ENCODE results near the gene MYORG.
"Not testable (repeated sequence)": the region's sequence is repeated elsewhere in the genome, so short reads cannot be mapped to it uniquely, and the experiment has no call there.

Gene MYORG

DNA sequence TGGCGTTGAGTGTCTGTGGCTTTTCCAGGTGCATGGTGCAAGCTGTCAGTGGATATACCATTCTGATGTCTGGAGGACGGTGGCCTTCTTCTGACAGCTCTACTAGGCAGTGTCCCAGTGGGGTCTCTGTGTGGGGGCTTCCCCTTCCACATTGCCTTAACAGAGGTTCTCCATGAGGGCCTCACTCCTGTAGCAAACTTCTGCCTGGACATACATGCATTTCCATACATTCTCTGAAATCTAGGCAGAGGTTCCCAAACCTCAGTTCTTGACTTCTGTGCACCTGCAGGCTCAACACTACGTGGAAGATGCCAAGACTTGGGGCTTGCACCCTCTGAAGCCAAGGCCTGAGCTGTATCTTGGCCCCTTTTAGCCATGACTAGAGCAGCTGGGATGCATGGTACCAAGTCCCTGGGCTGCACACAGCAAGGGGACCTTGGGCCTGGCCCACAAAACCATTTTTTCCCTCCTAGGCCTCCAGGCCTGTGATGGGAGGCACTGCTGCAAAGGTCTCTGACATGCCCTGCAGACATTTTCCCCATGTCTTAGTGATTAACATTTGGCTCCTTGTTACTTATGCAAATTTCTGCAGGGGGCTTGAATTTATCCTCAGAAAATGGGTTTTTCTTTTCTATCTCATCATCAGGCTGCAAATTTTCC, 8.8 kb downstream of the MYORG start:
- DNase-seq: not testable (repeated sequence)

GRCh38 chr9:34366365-34366764, 10.3 kb downstream of the MYORG start:
- no peak for DNase-seq

DNA sequence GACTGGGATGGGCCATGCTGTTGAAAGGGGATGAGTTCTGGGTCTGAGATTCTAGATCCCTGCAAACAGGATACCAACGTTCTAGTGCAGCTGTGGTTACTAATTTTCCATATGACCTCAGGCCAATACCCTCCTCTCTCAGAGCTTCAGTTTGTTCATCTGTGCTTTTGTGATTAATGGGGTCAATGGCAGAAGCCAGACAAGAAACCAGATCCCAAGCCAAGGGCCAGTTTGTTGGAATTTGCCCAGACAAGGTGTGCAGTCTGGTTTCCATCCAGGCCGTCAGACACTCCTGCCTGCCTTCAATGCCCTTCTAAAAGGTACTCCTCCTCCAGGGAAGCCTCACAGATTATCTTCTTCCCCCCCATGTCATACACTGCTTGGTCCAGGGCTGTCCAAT, 11.4 kb downstream of the MYORG start:
- DNase-seq: no peak

DNA sequence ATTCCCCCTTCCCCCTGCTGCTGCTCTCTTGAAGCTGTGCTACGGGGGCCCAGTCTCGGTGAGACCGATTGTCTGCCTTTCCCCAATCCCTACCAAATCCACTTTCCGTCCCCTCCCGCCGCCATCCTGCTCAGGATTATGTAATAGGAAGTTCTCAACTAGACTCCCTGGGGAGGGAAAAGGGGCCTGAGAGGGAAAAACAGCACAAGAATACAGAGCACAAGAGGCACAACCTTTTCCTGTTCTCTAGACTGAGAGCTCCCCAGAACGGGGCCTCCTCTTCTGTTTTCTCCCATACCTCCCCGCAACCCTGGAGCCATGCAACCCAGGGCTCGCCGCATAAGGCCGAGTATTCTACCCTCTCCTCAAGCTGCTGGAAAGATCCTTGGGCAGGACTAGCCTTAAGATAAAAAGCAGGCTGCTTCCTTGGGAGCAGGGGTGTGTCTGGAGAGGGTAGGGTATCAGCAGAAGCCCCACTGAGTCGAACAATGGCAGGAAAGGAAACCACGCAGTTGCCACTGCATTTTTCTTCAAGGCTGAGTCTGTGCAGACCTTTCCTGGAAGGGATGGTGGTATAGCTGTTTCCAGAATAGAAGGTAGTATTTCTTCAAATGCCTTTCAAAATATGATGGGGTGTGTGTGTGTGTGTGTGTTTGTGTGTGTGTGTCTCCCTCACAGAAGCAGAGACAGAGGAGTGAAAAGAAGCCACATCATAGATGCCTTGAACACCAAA, 12.9 kb downstream of the MYORG start:
- no peak for DNase-seq

DNA sequence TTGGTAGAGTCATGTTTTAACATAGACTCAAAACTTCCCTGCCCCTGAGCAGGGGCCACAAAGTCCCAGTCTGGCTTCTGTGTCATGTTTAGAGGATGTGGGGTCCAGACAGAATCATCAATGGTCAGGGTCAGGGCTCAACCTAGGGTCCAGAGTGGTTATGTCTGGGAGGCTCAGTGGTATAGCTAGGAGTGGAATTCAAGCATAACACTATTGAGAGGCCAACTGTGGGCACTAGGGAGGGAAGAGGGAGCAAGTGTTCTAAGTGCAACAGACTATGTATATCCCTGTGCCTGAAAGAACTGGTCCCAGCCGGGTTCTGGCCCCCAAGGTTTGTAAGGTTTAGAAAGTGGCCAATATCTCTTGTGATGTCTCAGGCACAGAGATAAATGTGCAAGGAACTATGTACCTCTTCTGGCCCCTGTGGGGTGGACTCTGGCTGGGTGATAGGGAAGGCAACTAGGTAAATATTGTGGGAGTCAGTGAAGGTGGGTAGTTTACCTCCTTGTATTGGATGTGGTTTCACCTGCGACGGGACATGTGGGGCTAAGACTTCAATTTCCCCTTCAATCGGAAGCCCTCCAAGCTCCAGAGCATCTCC, 14.0 kb downstream of the MYORG start:
- DNase-seq: no peak

GRCh38 chr9:34352957-34353356, 23.7 kb downstream of the MYORG start:
- DNase-seq: not testable (repeated sequence)

DNA sequence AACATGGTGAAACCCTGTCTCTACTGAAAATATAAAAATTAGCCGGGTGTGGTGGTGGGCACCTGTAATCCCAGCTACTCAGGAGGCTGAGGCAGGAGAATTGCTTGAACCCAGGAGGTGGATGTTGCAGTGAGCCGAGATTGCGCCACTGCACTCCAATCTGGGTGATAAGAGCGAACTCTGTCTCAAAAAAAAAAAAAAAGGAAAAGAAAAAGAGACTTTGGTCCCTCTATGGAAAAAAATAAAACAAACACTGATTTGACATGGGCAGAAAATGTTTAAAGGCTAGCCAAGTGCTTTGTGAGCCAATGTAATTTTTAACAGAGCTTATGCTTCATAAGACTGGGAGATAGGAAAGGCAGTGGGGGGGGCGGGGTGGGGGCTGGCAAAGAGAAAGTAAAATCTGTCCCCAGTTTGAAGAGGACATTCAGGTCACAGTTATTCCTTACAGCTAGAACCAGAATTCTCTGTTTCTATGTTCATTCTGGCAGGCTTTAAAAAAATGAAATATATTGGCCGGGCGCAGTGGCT, 24.5 kb downstream of the MYORG start:
- not testable (repeated sequence) for DNase-seq

GRCh38 chr9:34349324-34349723, 27.4 kb downstream of the MYORG start:
- no peak for DNase-seq

DNA sequence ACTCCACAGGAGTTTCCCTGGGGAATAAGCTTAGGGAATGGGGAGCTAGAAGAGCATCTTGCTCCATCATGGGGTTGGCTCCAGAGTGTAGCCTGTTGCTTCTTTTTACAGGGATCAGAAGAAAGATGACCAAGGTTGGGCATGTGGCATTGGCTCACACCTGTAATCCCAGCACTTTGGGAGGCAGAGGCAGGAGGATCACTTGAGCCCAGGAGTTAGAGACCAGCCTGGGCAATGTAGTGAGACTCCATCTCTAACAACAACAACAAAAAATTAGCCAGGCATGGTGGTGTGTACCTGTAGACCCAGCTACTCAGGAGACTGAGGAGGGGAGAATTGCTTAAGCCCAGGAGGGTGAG, 28.9 kb downstream of the MYORG start:
- no peak for DNase-seq

- DNase-seq: no peak
Measured at GRCh38 chr9:34346873-34347799, 29.6 kb downstream of the MYORG start.

DNA sequence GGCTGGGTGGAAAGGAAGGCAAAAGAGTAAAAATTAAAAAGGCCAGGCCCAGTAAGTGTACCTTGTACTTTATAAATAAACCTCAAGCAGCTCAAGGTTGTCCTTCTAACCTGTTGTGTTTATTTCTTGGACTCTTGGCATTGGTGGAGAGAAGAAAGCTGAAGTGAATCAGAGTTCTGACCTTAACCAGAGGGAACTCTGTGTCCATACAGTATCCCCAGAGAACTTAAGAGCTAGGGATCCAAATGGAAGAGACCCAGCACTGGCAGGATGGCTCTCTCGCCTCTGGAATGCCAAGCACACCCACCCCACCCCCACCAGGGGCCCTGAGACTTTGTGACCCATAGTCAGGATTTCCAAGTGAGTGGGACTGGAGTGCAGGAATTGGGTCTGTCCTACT, 33.1 kb downstream of the MYORG start:
- no peak for DNase-seq

DNA sequence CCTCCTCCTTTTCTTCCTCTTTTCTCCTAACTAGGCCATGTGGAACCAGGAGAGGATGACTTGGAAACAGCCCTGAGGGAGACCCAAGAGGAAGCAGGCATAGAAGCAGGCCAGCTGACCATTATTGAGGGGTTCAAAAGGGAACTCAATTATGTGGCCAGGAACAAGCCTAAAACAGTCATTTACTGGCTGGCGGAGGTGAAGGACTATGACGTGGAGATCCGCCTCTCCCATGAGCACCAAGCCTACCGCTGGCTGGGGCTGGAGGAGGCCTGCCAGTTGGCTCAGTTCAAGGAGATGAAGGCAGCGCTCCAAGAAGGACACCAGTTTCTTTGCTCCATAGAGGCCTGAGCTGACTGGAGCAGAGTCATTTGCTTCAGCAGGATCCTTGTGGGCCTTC, 33.6 kb downstream of the MYORG start:
- no peak for DNase-seq

- DNase-seq: no peak
Measured at GRCh38 chr9:34341659-34342295, 34.9 kb downstream of the MYORG start.

DNA sequence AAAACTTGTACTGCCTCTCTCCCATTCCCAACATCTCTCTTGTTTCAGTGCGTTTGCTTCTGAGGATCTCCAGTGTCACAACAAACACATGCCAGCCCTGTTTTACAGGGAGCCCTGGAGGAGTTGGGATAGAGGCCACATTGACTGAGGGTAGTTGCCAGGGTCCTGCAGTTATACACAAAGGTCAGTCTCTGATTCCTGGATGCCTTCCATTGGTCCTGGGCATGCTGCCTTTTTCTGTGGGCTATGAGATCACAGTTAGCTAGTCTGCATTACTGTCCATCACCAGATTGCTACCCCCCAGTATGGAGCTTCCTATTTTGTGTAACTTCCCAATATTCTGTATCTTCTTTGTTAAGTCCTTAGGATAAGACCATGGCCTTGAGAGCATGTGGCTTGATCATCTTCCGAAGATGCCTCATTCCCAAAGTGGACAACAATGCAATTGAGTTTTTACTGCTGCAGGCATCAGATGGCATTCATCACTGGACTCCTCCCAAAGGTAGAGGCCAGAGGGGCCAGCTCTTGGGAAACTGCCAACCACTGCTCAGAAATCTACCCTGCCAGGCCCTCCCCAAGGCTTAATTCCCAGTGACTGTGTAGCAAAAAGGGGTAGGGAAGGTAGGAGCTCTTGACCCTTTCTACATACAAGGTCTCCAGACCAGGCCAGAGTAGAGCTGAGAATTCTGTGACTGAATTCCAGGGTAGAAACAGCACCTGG, 37.9 kb downstream of the MYORG start:
- no peak for DNase-seq

- DNase-seq: not testable (repeated sequence)
Measured at GRCh38 chr9:34338079-34338478, 38.6 kb downstream of the MYORG start.

GRCh38 chr9:34337403-34337802, 39.3 kb downstream of the MYORG start:
- no peak for DNase-seq

DNA sequence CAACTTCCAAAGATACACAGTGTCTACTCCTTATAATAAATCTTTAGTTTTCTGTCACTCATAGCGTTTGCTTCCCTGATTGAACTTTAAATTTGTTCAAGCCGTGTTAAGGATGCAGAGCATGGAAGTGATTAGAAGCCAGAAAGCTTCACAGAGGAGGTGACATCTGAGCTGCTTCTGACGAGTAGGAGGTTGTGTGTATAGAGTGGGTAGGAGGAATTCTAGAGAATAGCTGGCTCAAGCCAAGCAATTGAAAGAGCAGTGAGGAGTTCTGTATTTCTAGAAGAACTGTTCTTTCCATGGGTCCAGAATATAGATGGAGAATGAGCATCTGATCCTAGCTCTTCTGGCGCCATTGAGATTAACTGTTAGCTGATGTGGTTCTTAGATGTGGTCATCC, 41.3 kb downstream of the MYORG start:
- no peak for DNase-seq

DNA sequence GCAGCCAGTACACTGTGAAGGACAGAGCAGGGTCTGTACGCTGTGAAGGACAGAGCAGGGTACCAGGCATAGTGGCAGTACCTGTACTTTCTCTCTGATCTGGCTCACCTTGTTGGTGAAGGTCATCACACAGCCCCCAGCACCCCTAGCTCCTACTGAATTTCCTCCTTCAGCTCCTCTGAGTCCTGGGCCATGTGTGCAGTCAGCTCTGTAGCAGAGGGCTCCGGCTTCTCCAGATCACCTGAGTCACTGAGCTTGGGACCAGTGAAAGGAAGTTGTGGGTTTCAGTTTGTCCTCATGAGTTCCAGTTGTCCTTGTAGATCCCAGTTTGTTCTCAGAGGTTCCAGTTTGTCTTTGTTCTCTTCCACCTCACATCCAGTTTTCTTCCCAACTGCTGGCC, 41.8 kb downstream of the MYORG start:
- DNase-seq: no peak

DNA sequence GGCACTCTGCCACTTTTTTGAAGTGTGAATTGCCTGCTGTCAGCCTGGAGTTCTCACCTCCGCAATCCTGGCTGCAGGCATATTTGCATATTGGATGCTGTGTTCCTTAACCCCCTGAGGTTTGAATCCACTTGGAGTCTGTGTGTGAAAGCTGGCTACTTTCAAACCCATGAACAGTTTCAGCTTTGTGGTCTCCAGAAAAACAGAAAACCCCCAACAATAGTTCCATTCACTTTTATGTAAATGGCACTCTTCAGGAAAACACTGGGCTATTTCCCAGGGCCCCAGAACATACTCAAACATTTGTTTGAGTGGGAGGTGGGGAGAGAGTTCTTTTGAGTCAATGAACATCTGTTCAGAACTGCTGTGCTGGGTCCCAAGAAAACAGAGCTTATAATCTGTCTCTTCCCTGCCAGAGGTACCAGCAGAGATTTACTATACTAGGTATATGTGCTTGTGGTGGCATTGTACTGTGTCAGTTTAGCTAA, 42.3 kb downstream of the MYORG start:
- DNase-seq: no peak

- DNase-seq: no peak
Measured at GRCh38 chr9:34333836-34334235, 42.9 kb downstream of the MYORG start.
